ENCODE data around the gene MAGOHB.

The MAGOHB gene

DNA sequence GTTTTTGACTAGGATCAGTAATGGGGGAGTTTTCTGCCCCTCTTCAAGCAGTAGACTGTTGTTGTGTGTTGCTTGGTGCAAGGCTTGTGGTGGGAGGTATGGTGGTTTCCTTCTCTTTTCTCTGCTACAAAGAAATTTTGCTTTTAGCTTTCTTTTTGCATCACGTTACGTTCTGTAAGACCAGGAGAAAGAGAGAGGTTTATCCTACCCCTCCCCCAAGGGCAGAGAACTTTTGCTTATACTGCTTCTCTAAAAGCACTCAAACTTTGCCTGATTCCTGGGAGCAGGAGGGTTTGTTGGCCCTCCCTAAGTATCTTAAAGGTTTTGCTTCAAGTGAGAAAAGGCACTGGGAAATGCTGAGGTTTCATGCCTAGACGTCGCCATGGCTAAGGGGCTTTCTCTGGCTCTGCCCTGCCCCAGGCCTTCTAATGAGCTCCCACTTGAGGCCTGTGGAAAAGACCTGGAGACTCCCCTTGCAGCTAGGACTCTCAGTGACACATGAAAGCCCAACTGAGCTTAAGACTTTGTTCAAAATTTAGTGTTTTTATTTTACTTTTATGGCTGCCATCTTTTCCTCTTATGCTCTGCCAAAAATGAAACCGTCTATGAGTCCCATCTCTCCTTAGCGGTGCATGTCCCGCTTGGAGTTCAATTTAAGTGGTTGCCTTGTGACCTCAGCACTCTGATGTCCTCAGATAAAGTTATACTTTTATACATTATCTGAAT, 58.5 kb downstream of the MAGOHB start:
- no peak for DNase-seq (ENCODE audit: low read depth)

DNA sequence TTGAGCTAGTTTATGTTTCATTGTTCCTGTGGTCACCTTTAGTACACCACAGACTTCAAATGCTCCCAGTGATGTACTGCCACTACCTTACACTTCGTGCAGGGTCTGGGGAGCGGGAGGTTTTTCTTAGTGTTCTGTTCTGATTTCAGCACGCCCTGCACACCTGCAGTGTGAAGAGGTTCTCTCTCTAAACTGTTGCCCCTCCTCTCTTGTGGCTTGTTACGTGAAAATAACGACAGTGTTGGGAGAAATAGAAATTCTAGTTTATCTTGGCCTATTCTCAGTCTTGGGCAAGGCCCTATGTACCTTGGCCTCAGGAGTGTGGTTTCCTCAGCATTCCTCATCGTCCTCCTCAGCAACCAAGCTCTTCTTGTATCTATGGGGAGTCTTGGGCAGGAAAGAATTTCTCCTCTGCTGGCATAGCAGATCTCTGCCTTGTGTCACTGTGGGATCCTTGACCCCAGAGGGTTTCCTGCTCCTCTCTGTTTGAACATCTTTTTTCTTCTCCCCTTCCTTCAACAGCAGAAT, 59.1 kb downstream of the MAGOHB start:
- DNase-seq (ENCODE audit: low read depth), result no peak
